ENCODE data around the gene APP.

The APP gene

DNA sequence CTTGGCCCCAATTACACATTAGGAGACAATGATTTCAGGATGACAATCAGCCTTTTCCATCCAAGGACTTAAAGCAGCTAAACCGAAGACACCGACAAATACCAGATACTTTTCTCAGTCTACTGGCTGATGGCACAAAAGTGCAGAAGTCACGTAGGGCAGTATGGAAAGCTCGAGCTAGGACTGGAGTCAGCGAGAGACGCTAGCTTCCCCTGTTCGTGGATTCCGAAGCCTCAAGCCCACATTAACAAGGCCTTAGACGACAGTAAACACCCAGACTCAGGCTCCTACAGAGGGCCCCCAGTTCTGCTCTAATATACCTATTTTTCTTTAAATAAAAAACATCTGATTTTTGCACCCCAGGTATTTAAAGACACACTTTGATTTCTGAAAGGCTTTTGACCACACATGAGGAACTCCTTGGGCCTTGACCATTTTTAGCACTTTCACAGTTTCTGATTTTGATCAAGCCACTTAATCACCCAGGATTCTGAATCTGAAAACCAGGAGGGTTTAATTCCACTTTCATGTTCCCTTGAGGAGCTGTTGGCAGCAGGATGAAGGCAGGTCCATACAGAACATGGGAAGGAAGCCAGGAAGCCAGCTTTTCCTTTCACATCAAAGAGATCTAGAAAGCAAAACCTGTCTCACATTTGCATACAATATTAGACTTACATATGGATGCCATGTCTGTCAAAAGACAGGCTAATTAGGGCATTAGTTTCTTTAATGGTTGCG, 231.7 kb downstream of the APP start:
- ChIA-PET POLR2A (no interaction called here), CTCF (interaction anchor here (1.0 kb wide), 1 partner anchor 225 kb away, joined by 3 read pairs; no protein-coding TSS in a partner anchor)
- H3K4me3 ChIP-seq (ENCODE audit: low read depth, low read length), result no peak overlapping the region
- no peak for DNase-seq (ENCODE audit: low read depth, low spot score)
- no peak for TF ChIP-seq CTCF (IDR thresholded peaks at IDR 0.05; ENCODE audit: insufficient read depth, low read length, missing control alignments)

- TF ChIP-seq CTCF (IDR thresholded peaks at IDR 0.05; ENCODE audit: insufficient read depth, low read length, missing control alignments), result no peak
- no peak for DNase-seq (ENCODE audit: low read depth, low spot score)
- no peak overlapping the region for H3K4me3 ChIP-seq (ENCODE audit: low read depth, low read length)
- ChIA-PET POLR2A (no interaction called here), CTCF (interaction anchor here (0.8 to 1.5 kb wide), 3 partner anchors 11 to 234 kb away, joined by 3 read pairs; no protein-coding TSS in a partner anchor)
Measured at GRCh38 chr21:25936776-25937175, 233.8 kb downstream of the APP start.

DNA sequence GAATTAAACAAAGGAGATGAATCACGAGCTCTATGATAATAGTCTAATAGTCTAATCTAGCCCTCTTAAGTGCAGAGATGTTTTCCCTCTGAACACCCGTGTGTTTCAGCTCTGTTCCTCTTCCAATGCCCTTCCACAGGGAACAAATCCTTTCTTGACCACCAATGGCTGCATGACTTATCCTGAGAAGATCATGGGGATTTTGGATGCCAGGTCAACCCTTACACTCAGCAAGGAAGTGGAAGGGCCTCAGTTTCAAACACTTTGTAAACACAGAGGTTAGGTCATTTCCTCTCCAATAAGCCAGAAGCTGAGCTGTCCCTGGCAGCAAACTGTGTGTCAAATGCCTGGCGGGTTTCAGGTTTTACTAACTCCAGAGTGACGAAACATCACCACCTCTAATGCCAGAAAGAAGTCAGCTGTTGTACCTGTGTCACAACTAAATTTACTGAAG, 235.8 kb downstream of the APP start:
- ChIA-PET POLR2A (interaction anchor here (0.6 kb wide), 1 partner anchor 235 kb away, joined by 3 read pairs; no protein-coding TSS in a partner anchor), CTCF (no interaction called here)
- DNase-seq (ENCODE audit: low read depth, low spot score), result peak; percentile 63
- no peak for TF ChIP-seq CTCF (IDR thresholded peaks at IDR 0.05; ENCODE audit: insufficient read depth, low read length, missing control alignments)
- no peak overlapping the region for H3K4me3 ChIP-seq (ENCODE audit: low read depth, low read length)

- TF ChIP-seq CTCF (IDR thresholded peaks at IDR 0.05; ENCODE audit: insufficient read depth, low read length, missing control alignments), result no peak
- DNase-seq (ENCODE audit: low read depth, low spot score), result no peak
- ChIA-PET POLR2A (interaction anchor here (0.6 kb wide), 1 partner anchor 236 kb away, joined by 3 read pairs; no protein-coding TSS in a partner anchor), CTCF (no interaction called here)
- no peak overlapping the region for H3K4me3 ChIP-seq (ENCODE audit: low read depth, low read length)
Measured at GRCh38 chr21:25934130-25934529, 236.4 kb downstream of the APP start.

DNA sequence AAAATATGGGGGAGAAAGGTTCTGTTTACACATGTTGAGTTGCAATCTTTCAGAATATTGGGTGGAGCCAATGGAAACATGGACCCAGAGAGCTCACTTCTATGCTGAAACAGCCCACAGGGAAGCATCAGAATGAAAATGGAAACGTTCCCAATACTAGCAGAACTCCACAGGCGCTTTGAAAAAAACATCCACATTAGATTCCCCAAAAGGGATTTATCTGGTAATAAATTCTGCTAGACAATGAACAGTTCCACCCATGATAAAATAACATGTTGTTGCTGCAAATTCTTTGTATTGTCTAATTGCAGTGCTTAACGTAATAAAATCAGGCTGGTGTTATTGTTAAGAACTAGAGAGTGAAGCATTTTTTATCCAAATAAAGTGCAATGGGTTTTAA, 238.8 kb downstream of the APP start:
- H3K4me3 ChIP-seq (ENCODE audit: low read depth, low read length), result no peak overlapping the region
- ChIA-PET CTCF (no interaction called here), POLR2A (no interaction called here)
- no peak for DNase-seq (ENCODE audit: low read depth, low spot score)
- TF ChIP-seq CTCF (IDR thresholded peaks at IDR 0.05; ENCODE audit: insufficient read depth, low read length, missing control alignments), result no peak

DNA sequence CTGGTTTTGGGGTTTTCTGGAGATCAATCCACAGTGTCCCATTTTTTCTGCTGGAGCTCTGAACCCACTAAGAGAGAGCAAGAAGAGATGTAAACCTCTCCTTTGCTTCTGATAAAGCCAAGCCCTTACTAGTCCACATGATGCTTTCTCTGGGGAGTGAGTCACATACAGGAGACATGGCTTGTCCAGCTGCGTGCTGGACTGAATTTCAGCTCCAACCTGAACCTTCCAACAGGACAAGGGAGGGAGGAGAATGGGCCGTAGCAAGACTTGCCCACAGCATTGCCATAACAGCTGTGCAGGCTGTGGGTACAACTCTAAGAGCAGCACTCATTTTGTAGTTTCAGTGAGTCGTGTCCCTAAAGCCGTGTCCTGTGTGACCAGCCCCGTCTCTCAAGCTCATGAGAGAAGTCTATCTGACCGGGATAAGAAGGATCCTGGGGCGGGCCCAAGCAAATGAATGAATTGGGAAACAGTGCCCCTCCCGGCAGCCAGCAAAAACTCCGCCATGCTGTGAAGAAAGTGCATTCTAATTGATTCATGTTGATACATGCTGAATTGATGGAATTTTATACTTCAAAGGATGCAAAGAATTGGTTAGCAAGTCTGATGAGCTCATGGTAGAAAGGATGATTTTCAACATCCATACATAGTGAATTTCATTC, 240.6 kb downstream of the APP start:
- no peak for TF ChIP-seq CTCF (IDR thresholded peaks at IDR 0.05; ENCODE audit: insufficient read depth, low read length, missing control alignments)
- ChIA-PET CTCF (interaction anchor here (0.6 to 1.2 kb wide), 2 partner anchors 23 to 981 kb away, joined by 3 read pairs; no protein-coding TSS in a partner anchor), POLR2A (no interaction called here)
- DNase-seq (ENCODE audit: low read depth, low spot score), result no peak
- H3K4me3 ChIP-seq (ENCODE audit: low read depth, low read length), result no peak overlapping the region
